Jurkat, Clone E6-1 (cell line): ENCODE results near the gene ROR2.

Experiments used
- DNase-seq: peaks from one replicate; pipeline ENCODE4 v3.0.0-alpha.2; 2011; ENCODE audit warnings: low read depth, low spot score
- H3K4me3 ChIP-seq: 2 replicates; pipeline ENCODE4 v1.5.1; 2011; ENCODE audit warnings: mild to moderate bottlenecking, low read length, control low read depth, moderate library complexity

Gene ROR2

GRCh38 chr9:91835216-91835615, 114.8 kb downstream of the ROR2 start:
- no peak for DNase-seq
- H3K4me3 ChIP-seq: no peak overlapping the region

- no peak overlapping the region for H3K4me3 ChIP-seq
- DNase-seq: no peak
These were observed 115.3 kb downstream of the ROR2 start for GRCh38 chr9:91834740-91835139.

- DNase-seq: no peak
- H3K4me3 ChIP-seq: no peak overlapping the region
These were observed 116.2 kb downstream of the ROR2 start for GRCh38 chr9:91833878-91834255.

GRCh38 chr9:91833096-91833877, 116.7 kb downstream of the ROR2 start:
- H3K4me3 ChIP-seq: no peak overlapping the region
- no peak for DNase-seq

GRCh38 chr9:91832322-91832721, 117.7 kb downstream of the ROR2 start:
- no peak for DNase-seq
- no peak overlapping the region for H3K4me3 ChIP-seq

- H3K4me3 ChIP-seq: no peak overlapping the region
- no peak for DNase-seq
These were observed 124.2 kb downstream of the ROR2 start for GRCh38 chr9:91825866-91826265.

GRCh38 chr9:91825422-91825821, 124.6 kb downstream of the ROR2 start:
- no peak overlapping the region for H3K4me3 ChIP-seq
- DNase-seq: no peak

- no peak overlapping the region for H3K4me3 ChIP-seq
- DNase-seq: no peak
These were observed 125.3 kb downstream of the ROR2 start for GRCh38 chr9:91824601-91825305.

- H3K4me3 ChIP-seq: no peak overlapping the region
- no peak for DNase-seq
These were observed 125.9 kb downstream of the ROR2 start for GRCh38 chr9:91824151-91824550.

- DNase-seq: no peak
These were observed 128.8 kb downstream of the ROR2 start for GRCh38 chr9:91820949-91821880.

GRCh38 chr9:91820126-91820750, 129.8 kb downstream of the ROR2 start:
- H3K4me3 ChIP-seq: no peak overlapping the region
- no peak for DNase-seq

More at GRCh38 chr9:91820949-91821880, 128.8 kb downstream of the ROR2 start:
- no peak overlapping the region for H3K4me3 ChIP-seq

- H3K4me3 ChIP-seq: no peak overlapping the region
- DNase-seq: no peak
These were observed 131.2 kb downstream of the ROR2 start for GRCh38 chr9:91818647-91819403.

- no peak for DNase-seq
- H3K4me3 ChIP-seq: no peak overlapping the region
These were observed 131.8 kb downstream of the ROR2 start for GRCh38 chr9:91818225-91818585.

- DNase-seq: no peak
- no peak overlapping the region for H3K4me3 ChIP-seq
These were observed 132.4 kb downstream of the ROR2 start for GRCh38 chr9:91817493-91818224.

- DNase-seq: no peak
- no peak overlapping the region for H3K4me3 ChIP-seq
These were observed 132.9 kb downstream of the ROR2 start for GRCh38 chr9:91817106-91817492.

- no peak overlapping the region for H3K4me3 ChIP-seq
- DNase-seq: no peak
These were observed 133.7 kb downstream of the ROR2 start for GRCh38 chr9:91816356-91816755.

GRCh38 chr9:91815896-91816295, 134.1 kb downstream of the ROR2 start:
- no peak overlapping the region for H3K4me3 ChIP-seq
- DNase-seq: no peak

- H3K4me3 ChIP-seq: no peak overlapping the region
- DNase-seq: no peak
These were observed 135.3 kb downstream of the ROR2 start for GRCh38 chr9:91814753-91815152.
